Suppressor macrophage treated with lipopolysaccharide for 1 hour (primary cell): ENCODE data around the gene MEGF8.

ENCODE experiments used
- DNase-seq, 3 donors: peaks; one replicate each; pipeline ENCODE4 v3.0.0-alpha.2; 2020 to 2022

Gene MEGF8, protein sequence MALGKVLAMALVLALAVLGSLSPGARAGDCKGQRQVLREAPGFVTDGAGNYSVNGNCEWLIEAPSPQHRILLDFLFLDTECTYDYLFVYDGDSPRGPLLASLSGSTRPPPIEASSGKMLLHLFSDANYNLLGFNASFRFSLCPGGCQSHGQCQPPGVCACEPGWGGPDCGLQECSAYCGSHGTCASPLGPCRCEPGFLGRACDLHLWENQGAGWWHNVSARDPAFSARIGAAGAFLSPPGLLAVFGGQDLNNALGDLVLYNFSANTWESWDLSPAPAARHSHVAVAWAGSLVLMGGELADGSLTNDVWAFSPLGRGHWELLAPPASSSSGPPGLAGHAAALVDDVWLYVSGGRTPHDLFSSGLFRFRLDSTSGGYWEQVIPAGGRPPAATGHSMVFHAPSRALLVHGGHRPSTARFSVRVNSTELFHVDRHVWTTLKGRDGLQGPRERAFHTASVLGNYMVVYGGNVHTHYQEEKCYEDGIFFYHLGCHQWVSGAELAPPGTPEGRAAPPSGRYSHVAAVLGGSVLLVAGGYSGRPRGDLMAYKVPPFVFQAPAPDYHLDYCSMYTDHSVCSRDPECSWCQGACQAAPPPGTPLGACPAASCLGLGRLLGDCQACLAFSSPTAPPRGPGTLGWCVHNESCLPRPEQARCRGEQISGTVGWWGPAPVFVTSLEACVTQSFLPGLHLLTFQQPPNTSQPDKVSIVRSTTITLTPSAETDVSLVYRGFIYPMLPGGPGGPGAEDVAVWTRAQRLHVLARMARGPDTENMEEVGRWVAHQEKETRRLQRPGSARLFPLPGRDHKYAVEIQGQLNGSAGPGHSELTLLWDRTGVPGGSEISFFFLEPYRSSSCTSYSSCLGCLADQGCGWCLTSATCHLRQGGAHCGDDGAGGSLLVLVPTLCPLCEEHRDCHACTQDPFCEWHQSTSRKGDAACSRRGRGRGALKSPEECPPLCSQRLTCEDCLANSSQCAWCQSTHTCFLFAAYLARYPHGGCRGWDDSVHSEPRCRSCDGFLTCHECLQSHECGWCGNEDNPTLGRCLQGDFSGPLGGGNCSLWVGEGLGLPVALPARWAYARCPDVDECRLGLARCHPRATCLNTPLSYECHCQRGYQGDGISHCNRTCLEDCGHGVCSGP (N-terminal part only)

DNA sequence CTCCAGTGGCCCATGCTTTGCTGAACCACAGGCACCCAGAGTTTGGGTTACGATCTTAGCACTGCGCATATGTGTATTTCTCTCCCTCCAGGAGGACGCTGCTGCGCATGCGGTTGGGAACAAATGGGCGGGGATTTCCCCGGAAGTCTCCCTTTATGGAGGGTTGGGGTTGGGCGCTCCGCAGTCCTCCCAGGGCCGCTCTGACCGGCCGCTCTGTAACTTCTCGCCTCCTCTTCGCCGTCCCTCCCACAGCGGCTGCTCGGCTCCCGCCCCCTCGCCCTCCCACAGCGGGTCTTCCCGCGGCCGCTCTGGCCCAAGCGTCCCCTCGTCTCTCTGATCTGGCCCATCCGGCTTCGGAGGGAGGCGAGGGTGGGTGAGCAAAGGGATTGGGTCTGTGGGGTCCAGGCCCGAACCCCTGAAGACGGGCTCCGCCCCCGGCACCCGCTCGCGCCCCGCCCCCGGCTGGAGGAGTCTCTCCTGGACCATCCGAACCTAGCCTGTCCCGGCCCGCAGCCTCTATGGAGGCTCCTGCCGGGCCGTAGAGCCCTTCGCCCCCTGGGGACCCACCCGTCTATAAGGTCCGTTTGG lies at the start of gene MEGF8:
Gene MEGF8, plus strand, starts transcription at position 328 of the 588 bp plus-strand sequence. CDS start 609 bp downstream, outside the sequence.
- DNase-seq: peak; percentile 98 to 99 (median 99)

DNA sequence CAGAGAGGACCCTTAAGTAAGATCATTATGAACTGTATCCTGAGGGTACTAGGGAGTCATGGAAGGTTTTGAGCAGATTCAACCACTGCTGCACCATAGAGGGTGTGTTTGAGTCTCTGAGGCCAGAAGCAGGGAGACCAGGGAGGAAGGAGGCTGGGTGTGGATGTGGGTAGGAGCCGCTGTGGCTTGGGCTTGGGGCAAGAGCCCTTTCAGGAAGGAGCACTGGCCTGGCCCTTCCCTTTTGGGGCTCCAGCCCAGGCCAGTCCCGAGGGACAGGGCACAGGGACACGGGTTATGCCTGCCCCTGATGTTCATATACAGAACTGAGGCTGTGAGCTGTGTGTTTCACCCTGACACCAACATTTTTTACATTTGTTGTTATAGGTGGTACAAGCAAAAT lies 49.2 kb upstream of the MEGF8 start:
- DNase-seq: no peak

DNA sequence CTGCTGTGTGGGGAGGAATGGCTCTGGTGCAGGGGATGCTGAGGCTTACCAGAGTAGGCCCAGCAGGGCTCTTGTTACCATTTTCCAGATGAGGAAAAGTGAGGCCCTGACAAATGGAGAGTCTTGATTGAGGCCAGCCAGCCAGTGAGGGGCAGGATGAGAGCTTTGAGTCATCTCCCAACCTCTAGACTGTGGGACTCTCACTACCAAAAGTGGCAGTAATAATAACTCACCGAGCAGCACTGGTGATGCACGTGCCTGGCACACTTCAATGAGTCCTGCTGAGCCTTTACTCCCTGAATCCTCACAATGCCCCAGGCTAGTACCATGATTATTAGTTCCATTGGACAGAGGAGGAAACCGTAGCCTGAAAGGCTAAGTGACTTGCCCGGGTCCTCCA lies 48.6 kb upstream of the MEGF8 start:
- no peak for DNase-seq

DNA sequence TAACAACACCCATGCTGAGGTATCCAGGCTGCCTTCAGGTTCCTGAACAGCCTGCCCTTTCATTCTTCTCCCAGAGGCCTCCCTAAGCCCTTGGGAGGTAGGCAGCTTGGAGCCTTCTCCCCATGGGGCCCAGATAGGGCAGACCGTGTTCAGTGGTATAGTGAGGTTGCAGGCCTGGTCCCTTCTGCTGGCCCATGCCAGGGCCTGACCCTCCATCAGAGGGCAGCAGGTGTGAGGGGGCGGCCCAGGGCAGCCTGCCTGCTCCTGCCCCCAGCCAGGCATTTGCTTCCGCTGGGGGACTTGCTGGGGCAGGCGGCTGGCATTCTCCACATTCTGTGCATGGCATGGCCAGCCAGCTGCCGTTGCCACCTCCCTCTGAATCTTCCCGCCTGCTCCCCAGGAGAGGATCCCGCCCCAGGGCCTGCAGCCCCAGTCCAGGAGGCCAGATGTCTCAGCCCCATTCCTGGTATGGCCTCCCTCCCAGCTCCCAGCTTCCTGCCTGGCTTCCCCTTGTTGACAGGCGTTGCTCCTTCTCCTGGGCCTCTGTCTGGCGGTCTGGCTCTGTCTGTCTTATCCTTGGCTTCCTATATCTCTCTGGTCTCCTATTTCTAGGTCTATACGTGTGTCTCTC lies 47.5 kb upstream of the MEGF8 start:
- no peak for DNase-seq

DNA sequence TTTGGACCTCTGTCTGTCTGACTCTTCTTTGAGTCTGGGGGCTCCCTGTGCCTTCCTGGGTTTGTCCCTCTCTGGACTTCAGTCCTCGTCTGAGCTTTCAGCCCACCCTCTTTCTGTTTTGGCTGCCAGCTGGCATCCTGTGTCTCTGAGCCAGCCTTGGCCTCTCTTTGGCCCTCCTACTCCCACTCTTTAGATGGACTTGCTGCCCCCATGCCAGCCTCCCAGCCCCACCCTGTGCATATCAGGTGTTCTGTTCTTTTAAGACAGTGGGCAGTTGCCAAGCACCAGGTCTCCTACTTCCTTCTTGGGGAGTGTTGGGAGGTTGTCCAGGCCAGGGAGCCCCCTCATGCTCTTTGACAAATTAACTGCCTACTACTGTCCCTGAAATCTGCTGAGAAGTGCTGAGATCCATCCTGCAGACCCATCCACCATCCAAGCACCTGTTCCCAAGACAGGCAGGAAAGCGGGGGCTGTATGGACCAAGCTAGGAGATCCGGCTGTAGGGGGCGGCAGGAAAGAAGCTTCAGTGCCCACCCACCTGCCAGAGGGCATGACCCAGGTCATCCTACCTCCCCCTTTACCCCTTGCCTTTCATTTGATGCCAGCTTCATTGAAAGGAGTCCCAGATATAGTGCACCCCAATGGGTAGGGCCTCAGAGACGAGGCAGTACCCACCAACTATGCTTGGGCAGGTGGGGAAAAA lies 46.8 kb upstream of the MEGF8 start:
- DNase-seq: no peak

DNA sequence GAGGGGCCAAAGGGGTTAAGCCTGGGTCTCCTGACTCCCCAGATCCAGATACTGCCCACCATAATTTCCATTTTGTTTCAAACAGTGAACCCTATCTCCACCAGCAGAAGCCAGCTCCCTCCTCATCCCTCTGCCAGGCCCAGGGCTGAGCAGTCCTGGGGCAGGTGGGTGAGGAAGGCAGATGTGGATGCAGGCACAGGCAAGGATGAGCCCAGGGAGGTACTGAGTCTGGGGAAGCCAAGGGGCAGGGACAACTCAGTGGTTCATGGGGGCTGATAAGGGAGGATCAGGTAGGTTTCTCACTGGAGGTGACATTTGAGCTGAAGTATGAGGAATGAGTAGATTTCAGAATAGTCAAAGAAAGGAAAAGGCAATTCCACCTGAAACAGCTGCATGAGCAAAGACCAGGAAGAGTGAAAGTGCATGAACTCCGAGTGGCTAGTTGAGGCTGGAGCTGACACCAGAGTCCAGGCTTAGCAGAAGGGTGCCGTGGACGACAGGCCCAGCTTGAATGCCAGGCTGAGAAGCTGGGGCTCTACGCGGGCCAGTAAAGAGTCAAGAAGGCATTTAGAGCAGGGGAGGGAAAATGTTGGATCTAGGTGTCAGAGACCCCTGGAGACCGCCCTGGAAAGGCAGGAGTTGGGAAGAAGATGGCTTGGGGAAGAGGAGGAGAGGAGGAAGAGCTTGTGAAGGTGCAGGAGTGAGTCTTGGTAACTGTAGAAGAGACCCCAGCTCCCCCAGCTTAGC lies 46.1 kb upstream of the MEGF8 start:
- no peak for DNase-seq

DNA sequence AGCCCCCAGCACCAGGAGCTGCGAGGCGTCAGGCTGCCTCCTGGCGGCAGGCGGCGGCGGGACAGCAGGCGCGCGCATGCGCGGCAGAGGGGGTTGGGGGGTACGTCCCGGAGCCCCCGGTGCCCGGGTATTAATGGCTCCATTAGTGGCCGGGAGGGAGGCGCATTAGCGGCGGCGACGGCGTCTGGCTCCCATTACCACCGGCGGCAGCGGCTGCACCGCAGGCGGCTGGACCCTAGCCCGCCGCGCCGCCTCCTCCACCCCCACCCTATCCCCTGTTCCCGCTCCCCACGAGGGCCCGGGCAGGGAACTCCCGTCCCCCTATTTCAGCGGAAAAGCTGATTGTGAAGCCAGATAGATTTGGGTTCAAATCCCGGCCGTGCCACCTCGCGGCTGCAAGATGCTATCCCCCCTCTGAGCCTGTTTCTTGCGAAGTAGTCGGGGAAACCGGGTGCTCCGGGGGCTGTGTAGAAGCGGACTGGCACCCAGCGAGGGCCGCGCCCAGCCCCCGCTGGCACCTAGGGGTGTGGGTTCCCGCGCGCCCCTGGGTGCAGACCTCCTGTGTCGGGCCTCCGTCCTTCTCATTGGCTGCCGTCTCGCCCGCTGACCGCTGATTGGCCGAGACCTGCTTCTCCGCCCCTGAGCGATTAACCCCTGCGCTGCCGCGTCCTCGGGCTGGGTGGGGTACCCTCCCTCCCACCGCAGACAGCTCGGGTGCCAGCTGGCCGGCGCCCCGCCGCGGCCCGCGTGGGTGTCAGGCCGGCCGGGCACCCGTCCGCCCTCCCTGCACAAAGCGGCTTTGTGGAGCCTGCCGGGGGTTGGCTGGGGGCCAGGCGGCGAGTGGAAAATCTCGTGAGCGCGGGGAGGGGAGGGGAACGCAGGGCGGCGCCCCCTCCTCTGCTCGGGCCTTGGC lies 45.3 kb upstream of the MEGF8 start:
- peak; percentile 77 to 85 (median 78) for DNase-seq

DNA sequence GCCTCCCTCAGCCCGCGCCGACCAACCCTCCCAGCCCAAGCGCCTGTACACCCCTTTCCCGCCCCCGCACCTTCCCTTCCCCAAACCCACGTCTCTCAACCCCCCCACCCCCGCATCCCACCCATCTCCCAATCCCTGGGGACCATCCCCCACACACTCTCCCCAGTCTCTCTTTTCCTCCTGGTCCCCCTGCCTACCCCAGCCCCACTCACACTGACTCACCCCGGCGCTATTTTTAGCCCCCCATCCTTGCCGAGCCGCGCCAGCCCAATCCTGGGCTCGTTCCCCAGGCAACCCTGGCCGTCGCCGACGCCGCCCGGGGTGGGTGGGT lies 44.7 kb upstream of the MEGF8 start:
- DNase-seq: peak in 1 of 3 donors; percentile 37

DNA sequence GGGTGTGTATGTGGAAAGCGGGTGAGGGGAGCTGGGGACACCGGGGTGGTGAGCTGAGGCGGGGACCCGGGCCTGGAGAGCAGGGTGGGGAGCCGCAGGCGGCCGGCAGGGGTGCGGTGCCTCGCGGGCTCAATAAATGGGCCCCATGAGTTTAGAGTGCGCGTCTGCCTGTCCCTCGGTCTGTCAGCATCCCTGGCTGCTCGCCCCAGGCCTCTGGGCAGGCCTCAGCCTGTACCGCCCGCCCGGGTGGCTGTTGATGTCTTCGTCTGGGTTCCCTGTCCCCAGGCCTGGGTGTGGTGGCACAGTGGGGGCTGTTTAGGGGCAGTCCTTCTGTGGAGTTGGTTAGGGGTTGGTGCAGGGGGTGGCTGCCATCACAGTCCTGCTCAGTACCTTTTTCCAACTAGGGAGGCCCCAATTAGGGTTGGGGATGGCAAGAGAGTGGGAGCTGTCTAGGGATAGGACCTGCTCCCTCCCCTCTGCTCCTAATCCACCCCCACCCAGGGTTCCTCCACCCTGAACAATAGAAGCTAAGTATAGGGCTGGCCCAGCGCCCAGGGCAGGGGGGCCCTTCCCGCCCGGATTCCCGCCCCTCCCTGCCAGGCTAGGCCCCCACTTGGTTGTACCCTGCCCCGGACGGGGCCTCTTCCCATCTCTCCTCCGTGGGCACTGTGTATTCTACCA lies 44.1 kb upstream of the MEGF8 start:
- no peak for DNase-seq

DNA sequence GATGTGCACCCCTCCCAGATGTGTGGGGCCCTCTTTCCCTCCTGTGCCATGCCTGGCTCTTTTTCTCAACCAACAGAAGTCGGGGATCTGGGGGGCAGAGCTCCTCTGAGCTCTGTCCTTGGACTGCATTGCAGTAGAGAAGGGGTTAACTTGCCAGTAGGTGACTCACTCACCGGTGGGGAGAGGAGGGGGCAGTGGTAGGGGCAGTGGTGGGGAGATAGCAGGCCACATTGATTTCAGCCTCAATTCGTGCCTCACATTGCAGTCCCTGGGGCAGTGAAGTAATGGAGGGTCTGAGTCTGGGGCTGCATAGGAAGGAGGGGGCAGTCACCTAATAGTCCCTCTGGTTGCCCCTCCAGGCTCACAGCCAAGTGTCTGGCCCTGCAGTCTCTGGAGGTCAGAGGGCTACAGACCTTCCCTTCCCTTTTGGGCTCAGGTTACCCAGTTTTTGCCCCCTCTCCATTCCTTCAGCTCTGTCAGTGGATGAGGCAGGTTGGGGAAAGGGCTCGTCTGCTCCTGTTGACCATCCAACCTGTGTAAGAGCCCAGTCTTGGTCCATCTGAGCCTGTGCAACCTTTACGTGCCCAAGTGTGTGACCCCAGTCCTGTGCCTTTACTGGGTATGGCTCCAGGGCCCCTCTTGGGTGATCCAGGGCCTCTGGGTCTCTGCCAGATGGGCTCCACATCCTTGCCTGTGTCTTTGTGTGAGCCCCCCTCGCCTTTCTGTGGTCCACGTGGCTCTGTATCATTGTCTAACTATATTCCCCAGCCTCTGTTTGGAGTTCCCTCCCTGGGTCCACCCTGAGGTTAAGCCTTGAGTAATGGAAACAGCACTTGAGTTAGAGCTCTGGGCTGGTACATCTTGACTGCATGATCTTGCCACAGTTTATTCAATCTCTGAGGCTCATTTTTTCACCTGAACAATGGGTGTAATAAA lies 43.3 kb upstream of the MEGF8 start:
- peak; percentile 28 to 46 (median 44) for DNase-seq

DNA sequence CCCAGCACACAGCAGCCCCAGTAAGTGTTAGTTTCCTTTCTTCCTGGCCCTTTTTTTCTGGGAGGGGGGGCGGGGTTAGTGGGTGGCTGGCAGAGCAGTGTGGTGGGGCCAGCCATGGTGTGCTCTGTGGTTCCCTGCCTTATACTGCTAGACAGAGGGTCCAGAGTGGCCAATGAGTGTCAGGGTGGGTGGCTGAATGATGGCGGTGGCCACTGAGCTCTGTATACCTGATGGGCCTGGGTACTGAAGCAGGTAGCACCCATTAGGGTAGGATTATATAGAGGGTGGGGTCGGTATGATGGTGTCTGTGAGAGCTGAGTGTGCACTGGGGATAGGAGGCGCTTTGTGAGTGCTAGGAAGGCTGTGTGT lies 42.6 kb upstream of the MEGF8 start:
- DNase-seq: no peak

DNA sequence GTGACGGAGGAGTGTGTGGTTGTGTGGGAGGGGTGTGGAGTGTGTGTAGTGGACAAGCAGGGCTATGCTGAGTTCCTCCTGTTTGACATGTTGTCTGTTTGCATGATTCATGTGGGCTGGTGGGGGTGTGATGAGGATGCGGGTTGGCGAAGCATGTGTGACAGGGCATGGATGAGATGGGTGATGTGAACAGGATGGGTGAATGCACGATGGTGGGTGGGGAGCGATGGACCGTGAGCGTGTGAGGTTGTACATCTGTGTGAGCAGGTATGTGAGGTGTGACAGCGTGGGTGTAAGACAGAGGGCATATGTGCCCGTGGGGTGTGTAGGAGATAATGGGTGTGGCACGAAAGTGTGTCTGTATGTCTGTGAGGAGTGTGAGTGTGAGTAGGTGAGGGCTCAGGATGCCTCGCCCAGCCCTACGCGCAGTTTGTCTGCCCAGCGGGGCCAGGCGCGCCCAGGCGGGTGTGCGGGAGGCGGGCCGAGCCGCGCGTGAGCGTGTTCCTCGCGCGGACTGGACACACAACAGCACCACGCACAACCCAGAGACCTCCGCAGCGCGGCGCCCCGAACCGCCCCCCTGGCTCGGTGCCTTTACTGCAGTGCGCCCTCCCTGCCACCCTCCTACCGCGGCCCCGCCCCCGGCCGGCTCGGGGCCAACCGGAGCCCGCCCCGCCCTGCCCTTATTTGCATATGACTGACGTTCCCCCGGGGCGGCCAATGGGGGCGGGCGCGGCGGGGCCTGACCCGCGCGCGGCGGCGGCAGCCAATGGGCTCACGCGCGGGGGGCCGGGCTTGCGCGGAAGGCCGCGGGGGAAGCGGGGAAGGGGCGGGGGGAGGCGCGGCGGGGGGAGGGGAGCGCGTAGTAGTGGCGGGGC lies 42.0 kb upstream of the MEGF8 start:
- peak; percentile 96 to 100 (median 98) for DNase-seq

DNA sequence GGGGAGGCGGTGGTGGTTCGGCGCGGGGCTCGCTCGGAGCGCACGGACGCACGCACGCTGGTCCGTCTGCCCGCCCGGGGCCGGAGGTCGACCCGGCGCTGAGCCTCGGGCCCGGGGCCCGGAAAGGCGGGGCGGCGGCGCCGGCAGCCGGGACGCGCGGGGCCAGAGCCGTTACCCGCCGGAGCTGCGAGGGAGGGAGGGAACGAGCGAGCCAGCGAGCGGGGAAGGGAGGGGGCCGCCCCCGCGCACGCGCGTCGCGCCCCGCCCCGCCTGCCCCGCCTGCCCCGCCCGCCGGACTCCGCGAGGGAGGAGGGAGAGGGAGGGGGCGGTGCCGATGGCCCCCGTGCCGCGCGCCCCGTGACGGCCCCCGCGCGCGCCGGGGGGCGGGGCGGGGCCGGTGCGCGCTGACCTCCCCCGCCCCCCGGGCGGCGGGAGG lies 41.4 kb upstream of the MEGF8 start:
- peak; percentile 80 to 96 (median 89) for DNase-seq

DNA sequence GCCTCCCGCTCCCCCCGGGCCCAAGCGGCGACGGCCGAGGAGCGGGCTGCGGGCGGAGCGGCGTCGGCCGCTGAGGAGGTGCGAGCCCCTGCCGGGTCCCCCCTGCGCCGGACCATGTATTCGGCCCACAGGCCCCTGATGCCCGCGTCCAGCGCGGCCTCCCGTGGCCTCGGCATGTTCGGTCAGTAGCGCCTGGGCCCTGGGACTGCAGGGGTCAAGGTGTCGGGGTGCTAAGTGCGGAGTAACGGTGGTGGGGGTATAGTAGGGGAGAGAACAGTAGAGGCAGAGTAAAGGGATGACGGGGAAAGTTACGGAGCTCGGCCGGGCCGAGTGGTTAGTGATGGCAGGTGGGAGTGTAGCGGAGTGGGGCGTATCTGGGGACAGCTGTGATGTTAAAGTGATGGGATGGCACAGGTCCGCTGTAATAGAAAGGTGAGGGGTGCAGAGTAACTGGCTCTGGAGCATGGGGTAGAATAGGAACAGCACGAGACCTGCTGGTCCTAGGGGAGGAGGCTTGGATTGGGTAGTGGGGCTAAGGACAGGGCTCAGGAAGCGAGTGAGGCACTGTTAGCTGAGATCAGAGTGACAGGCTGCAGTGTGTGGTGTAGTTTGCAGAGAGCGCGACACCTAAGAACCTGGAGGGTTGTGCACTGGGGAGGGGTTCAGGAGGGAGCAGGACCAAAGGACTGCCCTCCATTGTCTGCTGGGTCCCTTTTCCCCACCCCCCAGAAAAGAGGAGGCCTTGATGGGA lies 40.7 kb upstream of the MEGF8 start:
- DNase-seq: no peak

DNA sequence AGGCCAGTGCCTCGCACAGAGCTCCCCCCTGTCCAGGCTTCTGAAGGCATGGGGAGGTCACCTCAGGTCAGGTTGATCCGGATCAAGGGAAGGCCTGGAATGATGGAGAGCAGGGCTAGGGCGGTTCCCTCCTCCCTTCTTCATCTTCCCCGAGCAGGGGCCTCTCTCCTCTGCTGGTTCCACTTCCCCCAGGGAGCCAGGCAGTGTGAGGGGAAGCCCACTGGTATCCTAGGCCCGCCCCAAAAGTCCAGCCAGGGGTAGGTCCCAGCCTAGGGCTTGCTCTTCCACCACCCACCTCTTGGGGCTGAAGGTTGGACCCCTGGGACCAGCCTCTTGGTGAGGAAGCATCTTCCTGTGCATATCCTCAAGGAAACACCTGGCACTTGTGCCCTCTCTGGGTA lies 39.9 kb upstream of the MEGF8 start:
- peak; percentile 55 to 69 (median 57) for DNase-seq

DNA sequence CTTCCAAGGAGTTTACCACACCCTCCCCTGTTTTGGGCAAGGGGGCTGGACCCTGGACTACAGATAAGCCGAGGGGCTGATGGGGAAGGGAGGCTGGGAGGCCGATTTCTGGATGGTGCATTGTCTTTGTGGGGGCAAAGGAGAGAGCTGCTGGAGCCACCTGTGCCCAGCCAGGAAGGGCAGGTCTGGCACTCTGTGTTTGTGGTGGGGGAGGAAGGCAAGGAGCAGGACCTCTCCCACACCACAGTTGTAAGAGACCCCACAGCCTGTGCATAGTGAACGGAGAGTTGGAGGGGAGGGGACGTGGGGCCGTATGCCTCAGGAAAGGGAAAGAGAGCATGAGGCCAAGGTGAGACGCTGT lies 39.5 kb upstream of the MEGF8 start:
- no peak for DNase-seq
